ENCODE measurements around the gene PTK7.
"Not testable (repeated sequence)": the region's sequence is repeated elsewhere in the genome, so short reads cannot be mapped to it uniquely, and the experiment has no call there.

Gene PTK7

GRCh38 chr6:43119482-43119881 is 43.4 kb downstream of the PTK7 start:
- no peak for DNase-seq (ENCODE audit: low read depth)

DNA sequence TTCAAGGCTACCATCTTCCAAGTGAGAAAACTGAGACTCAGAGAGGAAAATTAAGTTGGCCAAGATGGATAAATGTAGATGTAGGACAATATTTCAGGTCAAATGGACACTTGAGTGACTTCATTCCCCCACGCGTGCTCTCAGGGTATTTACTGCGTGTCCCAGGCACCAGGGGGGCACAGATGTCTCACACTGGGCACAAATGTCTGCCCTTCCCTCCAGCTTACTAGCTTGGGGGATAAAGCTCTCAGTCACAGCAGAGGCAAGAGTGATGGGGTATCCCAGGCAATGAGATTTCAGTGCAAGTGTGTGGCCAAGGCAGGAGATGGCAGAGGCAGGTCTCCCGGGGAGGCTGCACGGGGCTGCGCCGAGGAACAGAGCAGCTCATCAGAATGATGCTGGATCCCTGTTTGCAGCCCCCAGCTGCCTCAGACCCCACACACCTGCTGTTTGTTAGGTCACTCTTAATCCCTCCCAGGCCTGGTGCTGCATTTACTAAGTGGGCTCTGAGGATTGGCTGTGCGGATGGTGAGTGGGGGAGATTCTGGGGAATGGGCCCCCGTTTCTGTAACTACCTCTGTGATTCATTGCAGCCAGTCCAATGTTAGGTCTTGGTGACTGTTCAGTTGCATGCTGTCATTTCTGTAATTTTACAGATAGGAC is 44.1 kb downstream of the PTK7 start:
- no peak for DNase-seq (ENCODE audit: low read depth)

DNA sequence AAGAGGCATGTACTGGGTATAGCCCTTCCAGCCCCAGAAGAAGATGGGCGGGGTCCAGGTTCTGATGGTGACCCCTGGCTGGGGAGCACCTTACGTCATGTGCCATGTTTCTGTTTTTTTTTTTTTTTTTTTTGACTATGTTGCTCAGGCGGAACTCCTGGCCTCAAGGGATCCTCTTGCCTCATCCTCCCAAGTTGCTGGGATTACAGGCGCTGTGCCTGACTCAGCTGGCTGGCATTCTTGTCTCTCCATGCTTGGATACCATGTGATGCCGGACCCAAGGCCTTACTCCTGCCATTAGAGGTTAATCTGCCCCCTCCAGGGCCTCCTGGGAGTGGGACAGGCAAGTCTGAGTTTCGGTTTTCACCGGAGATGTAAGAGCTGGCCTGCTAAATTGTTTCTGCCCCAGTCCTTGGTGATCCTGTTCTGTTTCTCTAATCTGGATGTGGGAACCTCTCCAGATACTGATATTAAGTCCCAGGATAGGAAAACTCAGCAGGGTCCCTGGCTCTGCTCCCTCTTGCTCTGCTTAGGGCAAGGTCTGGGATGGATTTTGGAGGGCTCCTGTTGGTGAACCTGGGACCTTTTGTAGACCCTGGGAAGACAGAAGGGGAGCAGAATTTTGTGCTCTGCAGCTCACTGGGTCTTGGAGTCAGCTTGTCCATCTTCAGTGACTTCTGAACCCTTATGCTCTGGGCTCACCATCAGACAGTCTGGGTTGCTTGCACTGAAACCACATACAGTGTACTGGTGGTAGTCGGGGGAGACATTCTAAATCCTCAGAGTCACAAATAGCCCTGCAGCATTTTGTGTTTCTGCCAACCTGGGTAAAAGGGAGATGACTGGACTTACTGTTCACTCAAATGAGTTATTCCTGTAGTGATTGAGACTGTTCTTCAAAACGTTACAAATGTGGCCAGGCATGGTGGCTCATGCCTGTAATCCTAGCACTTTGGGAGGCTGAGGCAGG is 45.1 kb downstream of the PTK7 start:
- no peak for DNase-seq (ENCODE audit: low read depth)

DNA sequence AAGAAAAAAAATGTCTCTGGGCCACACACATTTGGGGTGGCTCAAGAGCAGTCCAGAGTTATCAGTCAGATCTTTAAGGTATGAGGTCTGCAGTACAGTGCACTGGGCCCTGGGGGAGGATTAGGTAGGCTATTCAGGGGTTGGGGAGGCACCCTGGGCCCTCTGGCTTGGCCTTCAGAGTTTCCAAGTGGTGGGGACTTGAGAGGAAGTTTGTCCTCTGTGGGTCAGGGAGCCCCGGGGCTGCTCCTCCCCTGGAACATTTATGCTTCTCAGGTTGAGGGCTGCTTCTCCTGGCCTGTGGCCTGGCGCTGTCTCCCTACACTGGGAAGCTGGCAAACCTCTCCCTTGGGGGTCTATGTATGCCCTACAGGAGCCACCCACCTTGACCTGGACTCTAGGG is 46.0 kb downstream of the PTK7 start:
- DNase-seq (ENCODE audit: low read depth): no peak

DNA sequence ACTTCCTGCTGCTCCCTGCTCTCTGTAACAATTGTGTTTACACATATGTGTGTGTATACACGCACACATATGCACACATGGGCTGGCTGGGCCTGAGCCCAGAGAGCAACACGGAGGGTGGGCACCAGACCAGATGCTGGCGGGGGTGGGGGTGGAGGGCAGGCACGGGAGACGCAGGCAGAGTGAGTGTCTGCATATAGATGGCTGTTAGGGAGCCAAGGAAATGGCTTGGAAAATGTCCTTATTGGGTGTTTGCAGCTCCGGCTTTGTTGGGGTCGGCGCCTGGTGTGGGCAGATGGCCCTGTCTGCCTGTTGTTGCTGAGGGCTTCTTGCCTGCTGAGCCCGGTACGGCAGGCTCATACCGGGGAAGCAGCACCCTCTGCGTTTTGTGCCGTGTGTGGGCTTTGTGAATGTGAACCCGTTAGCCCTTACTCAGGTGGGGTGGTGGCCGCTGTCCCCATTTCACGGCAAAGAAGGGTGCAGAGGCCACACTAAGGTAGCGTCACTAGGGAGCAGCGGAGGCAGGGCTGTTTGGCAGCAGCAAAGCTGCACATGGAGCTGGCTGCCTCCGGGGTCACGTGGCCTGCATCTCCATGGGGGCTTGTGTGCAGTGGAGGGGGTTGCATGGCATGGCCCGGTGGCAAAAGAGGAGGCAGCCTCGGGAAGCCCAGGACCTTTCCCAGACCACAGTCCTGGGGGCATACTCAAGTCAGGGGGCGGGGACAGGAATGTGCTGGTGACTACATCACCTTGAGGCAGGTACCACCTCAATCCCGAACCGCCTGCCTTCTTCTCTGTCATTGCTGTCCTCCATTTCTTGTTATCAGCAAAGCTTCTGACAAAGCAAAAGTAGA is 47.6 kb downstream of the PTK7 start:
- no peak for DNase-seq (ENCODE audit: low read depth)

DNA sequence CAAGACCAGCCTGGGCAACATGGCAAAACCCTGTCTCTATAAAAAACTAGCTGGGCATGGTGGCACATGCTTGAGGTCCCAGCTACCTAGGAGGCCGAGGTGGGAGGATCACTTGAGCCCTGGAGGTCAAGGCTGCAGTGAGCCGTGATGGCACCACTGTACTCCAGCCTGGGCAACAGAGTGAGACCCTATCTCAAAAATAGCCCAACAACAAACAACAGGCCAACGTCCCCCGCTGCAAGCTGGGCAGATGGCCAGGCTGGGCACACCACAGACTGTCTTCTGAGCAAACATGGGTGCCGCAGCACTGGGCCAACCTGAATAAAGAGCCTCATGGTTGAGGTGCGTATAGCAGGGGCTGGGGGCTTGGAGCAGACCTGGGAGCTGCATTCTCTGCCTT is 48.4 kb downstream of the PTK7 start:
- DNase-seq (ENCODE audit: low read depth): no peak

DNA sequence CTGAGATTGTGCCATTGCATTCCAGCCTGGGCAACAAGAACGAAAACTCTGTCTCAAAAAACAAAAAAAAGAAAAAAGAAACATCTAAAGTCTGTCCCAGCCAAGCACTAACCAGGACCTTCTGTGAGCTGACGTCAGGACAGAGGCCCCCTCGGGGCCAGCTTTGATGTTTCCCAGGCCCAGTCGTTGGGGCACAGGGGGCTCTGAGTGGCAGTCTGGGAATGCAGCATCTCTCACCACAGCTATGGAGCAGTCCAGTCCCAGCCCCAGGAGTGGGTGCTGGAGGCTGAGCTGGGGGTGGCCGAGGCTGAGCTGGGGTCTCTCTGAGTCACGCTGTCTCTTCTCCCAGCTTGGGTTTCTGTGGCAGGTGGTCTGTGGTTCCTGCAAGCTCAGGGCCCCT is 49.0 kb downstream of the PTK7 start:
- DNase-seq (ENCODE audit: low read depth): no peak

DNA sequence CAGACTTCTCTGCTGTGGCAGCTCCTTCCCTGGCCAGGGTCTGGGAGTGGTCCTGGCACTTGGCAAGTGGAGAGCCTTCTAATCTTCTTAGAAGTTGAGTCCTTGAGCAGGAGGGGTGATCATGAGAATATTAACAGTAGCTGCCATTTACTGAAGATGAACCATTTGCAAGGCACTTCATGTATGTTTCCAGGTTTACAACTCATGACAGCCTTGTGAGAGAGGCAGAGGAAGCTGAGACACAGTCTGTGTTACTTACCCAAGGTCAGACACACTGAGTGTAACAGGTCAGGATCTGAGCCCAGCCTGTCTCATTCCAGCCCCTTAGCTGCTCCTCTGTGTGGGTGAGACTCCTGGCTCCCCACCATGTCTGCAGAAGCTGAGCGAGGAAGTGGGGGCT is 49.4 kb downstream of the PTK7 start:
- no peak for DNase-seq (ENCODE audit: low read depth)

DNA sequence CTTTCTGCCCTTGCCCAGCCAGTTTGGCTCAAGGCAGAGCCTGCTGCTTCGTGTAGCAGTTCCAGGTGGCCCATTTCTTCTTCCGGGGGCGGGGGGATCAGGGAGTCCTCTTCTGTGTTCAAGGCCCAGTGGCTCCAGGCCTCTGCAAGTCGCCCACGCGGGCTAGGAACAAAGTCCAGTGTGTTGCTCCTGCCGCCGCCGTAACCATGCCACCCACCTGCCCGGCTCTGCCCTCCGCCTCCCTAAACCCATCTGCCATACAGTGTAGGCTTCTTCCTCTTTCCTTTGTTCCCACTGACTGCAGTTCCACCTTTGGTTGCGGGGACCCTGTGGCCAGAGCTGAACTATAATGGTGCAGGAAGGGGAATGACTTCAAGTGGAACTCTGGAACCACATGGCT is 51.1 kb downstream of the PTK7 start:
- no peak for DNase-seq (ENCODE audit: low read depth)

GRCh38 chr6:43127877-43128276 is 51.8 kb downstream of the PTK7 start:
- no peak for DNase-seq (ENCODE audit: low read depth)

DNA sequence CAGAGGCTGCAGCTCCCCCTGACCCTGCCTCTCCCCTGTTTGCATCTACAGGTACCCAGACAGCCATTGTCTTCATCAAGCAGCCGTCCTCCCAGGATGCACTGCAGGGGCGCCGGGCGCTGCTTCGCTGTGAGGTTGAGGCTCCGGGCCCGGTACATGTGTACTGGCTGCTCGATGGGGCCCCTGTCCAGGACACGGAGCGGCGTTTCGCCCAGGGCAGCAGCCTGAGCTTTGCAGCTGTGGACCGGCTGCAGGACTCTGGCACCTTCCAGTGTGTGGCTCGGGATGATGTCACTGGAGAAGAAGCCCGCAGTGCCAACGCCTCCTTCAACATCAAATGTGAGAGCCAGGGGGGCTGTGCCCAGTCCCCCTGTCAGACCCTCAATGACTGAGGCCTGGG is 52.8 kb downstream of the PTK7 start:
- DNase-seq (ENCODE audit: low read depth): no peak

DNA sequence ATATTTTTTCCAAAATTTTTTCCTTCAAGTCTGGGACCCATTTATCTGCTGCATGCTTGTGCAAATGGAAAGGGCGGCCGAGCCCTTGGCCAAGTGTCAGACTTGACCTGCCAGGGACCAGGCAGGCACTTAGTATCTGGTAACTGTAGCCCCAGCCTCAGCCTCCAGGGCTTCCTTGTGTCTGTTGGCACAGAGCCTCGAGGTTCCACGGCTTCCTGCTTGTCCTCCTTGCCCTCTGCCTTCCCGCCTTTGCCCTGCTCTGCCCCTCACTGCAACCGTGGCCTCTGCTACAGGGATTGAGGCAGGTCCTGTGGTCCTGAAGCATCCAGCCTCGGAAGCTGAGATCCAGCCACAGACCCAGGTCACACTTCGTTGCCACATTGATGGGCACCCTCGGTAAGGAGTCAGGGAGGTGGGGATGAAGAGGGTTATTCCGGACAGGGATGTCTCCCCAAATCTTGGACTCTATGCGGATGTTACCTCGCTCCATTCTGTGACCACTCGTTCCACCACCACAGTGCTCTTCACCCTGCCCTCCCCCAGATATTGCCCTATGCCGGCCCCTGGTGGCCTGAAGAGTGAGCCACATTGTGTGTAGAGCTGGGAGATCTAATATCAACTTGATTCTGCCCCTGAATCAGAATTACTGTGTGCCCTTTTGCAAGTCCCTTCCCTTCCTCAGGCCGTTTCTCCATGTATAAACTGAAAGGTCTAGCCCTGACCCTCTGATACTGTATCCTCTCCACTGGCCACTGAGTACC is 53.5 kb downstream of the PTK7 start:
- DNase-seq (ENCODE audit: low read depth): no peak

DNA sequence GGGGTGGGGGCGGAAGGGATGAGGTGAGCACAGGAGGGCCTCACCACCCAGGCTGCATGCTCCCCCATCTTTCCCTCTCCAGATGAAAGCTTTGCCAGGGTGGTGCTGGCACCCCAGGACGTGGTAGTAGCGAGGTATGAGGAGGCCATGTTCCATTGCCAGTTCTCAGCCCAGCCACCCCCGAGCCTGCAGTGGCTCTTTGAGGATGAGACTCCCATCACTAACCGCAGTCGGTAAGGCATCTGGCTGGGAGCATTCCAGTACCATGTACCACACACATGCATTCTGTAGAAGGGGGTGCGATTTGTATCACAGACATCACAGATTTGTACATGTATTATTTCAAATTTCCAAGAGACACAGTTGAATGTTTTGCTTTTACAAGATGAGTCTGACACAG is 54.3 kb downstream of the PTK7 start:
- DNase-seq (ENCODE audit: low read depth): no peak

- DNase-seq (ENCODE audit: low read depth): not testable (repeated sequence)
These were observed 55.3 kb downstream of the PTK7 start for GRCh38 chr6:43131379-43131778.

DNA sequence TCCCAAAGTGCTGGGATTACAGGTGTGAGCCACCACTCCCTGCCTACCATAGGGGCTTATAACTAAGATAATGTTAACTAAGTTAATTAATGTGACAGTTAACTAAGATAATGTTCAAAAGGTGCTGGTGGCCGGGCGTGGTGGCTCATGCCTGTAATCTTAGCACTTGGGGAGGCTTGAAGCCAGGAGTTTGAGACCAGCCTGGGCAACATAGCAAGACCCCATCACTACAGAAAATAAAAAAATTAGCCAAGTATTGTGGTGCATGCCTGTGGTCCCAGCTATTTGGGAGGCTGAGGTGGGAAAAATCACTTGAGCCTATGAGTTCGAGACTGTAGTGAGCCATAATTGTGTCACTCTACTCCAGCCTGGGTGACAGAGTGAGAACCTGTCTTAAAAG is 62.2 kb downstream of the PTK7 start:
- no peak for DNase-seq (ENCODE audit: low read depth)

GRCh38 chr6:43139973-43140372 is 63.9 kb downstream of the PTK7 start:
- not testable (repeated sequence) for DNase-seq (ENCODE audit: low read depth)

DNA sequence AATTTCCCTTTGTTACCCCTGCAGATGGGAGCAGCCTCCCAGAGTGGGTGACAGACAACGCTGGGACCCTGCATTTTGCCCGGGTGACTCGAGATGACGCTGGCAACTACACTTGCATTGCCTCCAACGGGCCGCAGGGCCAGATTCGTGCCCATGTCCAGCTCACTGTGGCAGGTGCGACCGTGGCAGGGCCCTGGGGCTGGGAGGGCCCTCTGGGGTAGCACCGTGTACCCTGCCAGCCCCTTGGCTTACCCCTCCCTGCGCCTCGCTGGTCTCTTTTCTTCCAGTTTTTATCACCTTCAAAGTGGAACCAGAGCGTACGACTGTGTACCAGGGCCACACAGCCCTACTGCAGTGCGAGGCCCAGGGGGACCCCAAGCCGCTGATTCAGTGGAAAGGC is 65.5 kb downstream of the PTK7 start:
- DNase-seq (ENCODE audit: low read depth): no peak

DNA sequence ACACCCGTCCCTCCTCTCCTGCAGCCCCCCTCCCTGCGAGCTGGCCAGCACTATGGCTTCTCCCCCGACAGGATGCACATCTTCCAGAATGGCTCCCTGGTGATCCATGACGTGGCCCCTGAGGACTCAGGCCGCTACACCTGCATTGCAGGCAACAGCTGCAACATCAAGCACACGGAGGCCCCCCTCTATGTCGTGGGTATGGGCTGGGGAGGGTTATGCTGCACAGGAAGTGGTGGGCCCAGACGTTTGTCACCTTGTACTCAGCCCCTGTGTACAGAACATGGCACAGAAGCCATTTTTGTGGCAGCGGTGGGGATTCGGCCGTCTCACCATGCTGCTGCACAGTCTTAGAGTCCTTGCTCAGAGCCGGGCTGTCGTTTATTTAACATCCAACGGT is 66.0 kb downstream of the PTK7 start:
- no peak for DNase-seq (ENCODE audit: low read depth)

GRCh38 chr6:43143235-43144128 is 67.4 kb downstream of the PTK7 start:
- peak; percentile 56 for DNase-seq (ENCODE audit: low read depth)

GRCh38 chr6:43144879-43145278 is 68.8 kb downstream of the PTK7 start:
- DNase-seq (ENCODE audit: low read depth): no peak

DNA sequence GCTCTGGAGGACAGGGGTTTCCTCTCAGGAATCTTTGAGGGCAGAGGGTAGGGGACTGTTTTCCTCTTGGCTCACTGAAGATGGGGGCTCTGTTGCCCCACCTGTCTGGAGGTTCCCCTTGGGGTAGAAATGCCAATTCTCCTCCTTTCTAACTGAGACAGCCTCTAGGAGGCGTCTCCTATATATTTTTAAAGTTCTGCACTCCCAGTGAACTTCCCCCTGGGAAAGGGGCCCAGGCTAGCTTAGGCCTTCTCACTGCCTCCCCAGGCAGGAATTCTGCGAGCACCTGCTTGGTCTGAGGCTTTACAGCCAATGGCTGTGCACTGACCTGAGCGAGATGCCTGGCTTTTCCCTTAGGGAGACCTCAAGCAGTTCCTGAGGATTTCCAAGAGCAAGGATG is 70.1 kb downstream of the PTK7 start:
- no peak for DNase-seq (ENCODE audit: low read depth)

Data from CMK (cell line).